ENCODE measurements around the gene NMBR.
"Not testable (repeated sequence)": the region's sequence is repeated elsewhere in the genome, so short reads cannot be mapped to it uniquely, and the experiment has no call there.

NMBR gene

DNA sequence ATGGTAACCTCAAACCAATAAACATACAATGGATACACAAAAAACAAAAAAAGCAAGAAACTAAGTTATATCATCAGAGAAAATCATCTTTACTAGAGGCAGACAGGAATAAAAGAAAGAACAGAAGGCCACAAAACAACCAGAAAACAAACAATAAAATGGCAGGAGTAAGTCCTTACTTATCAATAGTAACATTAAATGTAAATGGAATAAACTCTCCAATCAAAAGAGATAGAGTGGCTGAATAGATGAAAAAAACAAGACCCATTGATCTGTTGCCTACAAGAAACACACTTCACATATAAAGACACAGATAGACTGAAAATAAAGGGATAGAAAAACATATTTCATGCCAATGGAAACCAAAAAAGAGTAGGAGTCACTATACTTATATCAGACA is 95.5 kb downstream of the NMBR start:
- no peak for DNase-seq

- DNase-seq, result no peak
Observed at GRCh38 chr6:142048593-142048980, 98.3 kb downstream of the NMBR start.

- DNase-seq, result no peak
Observed at GRCh38 chr6:142047934-142048592, 98.9 kb downstream of the NMBR start.

DNA sequence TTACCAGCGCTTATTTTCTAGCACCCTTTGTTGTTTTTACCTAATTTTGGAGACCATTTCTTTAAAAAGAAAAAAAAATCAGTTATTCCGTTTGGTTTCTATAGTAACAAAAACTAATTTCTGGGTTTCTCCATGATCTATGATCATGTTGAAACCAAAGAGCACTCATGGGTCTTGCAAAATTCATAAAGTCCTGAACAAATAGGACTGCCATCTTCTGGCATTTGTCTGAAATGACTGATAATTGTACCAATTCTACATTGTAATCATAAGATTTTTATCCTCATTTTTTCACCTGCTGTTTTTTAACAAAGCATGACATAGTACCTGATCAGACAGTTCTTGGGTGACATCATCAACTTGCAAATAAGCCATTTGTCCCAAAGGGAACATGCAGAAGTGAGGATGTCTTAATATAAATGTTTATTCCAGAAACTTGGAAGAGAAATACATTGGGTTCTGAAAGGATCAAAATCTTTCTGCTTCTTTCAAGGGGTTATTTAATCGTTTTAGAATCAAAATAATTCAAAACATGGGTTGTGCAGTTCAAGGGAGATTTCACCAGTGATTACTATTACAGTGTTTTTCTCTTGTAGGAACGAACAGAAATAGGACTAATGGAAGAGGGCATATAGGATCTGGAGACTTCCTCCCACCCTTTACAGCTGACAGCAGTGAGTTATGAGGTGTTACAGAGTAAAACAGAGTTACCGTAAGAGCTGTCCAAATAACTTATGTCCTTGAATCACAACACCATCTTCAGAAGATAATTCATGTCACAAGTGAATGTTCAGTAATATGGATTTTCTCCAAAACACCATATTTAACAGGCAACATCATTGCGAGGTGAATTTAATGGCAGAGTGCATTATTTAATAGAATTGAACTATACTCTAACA is 101.3 kb downstream of the NMBR start:
- DNase-seq, result no peak

DNA sequence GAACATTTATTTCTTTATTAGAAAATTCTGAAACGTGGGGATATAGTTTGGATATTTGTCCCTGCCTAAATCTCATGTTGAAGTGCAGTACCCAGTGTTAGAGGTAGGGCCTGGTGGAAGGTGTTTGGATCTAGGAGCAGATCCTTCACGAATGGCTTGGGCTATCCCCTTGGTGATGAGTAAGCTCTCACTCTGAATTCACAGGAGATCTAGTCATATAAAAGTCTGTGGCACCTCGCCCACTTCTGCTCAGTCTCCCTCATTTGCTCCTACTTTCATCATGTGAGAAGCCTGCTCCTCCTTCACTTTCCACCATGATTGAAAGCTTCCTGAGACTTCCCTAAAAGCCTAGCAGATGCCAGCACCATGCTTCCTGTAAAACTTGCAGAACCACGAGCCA is 111.0 kb downstream of the NMBR start:
- DNase-seq, result no peak

DNA sequence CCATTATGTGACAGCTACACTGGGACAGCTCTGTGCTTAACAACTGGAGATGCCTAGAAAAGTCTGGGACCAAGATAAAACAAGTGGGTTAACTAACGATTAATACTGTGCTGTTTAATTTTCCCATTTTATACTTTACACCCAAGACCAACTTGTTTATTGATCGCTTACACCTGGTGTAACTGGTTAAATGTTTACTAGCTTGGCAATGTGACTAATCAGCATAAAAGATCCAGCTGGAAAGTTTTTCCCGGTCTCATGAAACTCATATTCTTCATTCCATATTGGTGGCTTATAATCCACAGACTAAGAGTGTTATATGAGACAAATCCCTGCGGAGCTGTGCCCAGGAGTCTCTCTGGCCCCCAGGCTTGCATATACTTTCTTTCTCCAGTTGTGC is 115.9 kb downstream of the NMBR start:
- DNase-seq, result no peak

- DNase-seq, result no peak
Observed at GRCh38 chr6:142030115-142030619, 116.8 kb downstream of the NMBR start.

DNA sequence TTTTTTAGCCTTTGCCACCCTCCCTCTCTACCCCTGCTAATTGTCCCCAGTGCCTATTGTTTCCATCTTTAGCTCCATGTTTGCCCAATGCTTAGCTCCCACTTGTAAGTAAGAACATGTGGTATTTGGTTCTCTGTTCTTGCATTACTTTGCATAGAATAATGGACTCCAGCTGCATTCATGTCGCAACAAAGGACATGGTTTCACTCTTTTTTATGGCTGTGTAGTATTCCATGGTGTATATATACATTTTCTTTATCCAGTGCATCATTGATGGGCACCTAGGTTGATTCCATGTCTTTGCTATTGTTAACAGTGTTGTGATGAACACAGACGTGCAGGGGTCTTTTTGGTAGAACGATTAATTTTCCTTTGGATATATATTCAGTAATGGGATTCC is 118.4 kb downstream of the NMBR start:
- no peak for DNase-seq

DNA sequence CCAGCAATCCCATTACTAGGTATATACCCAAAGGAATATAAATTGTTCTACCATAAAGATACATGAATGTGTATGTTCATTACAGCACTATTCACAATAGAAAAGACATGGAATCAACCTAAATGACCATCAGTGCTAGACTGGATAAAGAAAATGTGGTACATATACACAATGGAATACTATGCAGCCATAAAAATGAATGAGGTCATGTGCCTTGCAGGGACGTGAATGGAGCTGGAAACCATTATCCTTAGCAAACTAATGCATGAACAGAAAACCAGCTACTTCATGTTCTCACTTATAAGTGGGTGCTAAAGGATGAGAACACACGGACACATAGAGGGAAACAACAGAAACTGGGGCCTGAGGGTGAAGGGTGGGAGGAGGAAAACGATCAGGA is 119.1 kb downstream of the NMBR start:
- not testable (repeated sequence) for DNase-seq

DNA sequence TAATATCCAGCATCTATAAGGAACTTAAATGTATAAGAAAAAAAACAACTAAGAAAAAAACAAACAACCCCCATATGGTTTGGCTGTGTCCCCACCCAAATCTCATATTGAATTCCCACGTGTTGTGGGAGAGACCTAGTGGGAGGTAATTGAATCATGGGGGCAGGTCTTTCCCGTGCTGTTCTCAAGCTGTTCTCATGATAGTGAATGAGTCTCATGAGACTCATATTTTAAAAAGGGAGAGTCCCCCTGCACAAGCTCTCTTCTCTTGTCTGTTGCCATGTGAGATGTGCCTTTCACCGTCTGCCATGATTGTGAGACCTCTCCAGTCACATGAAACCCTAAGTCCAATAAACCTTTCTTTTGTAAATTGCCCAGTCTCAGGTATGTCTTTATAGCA is 119.8 kb downstream of the NMBR start:
- DNase-seq, result no peak

GRCh38 chr6:142026471-142026870 is 120.5 kb downstream of the NMBR start:
- no peak for DNase-seq

All from NCI-H774 (cell line).